HepG2 (cell line): ENCODE data around the gene KIF3C. TPM values are rescaled to one million over a fixed set of nuclear protein-coding genes. Genes with fewer than 3 reads are reported as not detected.

ENCODE experiments used
- BCL6 ChIP-seq: IDR thresholded peaks from 2 replicates; pipeline ENCODE4 v1.6.1; 2016; ENCODE audit warnings: missing genetic modification reagents, missing compliant biosample characterization
- HNF4A ChIP-seq: sonication (generic); formaldehyde crosslinking; IDR thresholded peaks from 2 replicates; pipeline ENCODE4 v1.4.0; 2020; ENCODE audit warnings: missing genetic modification reagents
- IKZF1 ChIP-seq: fragments of 450-650 bp; IDR thresholded peaks from 2 replicates; pipeline ENCODE4 v1.7.1; 2016
- JUN ChIP-seq: sonication (generic); formaldehyde crosslinking; IDR thresholded peaks from 2 replicates; pipeline ENCODE4 v1.4.0; 2020; ENCODE audit warnings: mild to moderate bottlenecking, missing genetic modification reagents
- LCORL ChIP-seq, 2 experiments: fragments of 450-650 bp in 1 of 2; sonication (generic) in 1 of 2; formaldehyde crosslinking in 1 of 2; IDR thresholded peaks; 2 replicates each; pipeline versions ENCODE4 v1.5.0 to v1.6.1; 2017 to 2020; ENCODE audit warnings: antibody characterized with exemption in 1 of 2, missing genetic modification reagents in 1 of 2
- RFX1 ChIP-seq: fragments of 450-650 bp; IDR thresholded peaks from 2 replicates; pipeline ENCODE4 v1.6.1; 2017
- SNRNP70 ChIP-seq: fragments of 200-400 bp; formaldehyde crosslinking; IDR thresholded peaks from 2 replicates; pipeline ENCODE4 v1.6.1; 2017; ENCODE audit warnings: mild to moderate bottlenecking, low read depth, low read length, moderate library complexity
- SSRP1 ChIP-seq: IDR thresholded peaks from 2 replicates; pipeline ENCODE4 v1.6.1; 2016; ENCODE audit warnings: control low read depth
- THRA ChIP-seq: sonication (generic); formaldehyde crosslinking; IDR thresholded peaks from 2 replicates; pipeline ENCODE4 v1.4.0; 2020; ENCODE audit warnings: missing genetic modification reagents, borderline replicate concordance
- TRIM24 ChIP-seq: sonication (generic); formaldehyde crosslinking; IDR thresholded peaks from 2 replicates; pipeline ENCODE4 v1.8.0; 2022; ENCODE audit warnings: mild to moderate bottlenecking, missing genetic modification reagents
- ZBTB21 ChIP-seq: sonication (generic); formaldehyde crosslinking; IDR thresholded peaks from 2 replicates; pipeline ENCODE4 v1.4.0; 2020; ENCODE audit warnings: missing genetic modification reagents
- ZNF205 ChIP-seq: IDR thresholded peaks from 2 replicates; pipeline ENCODE4 v1.6.1; 2018; ENCODE audit warnings: missing biosample characterization, missing genetic modification reagents
- ZNF337 ChIP-seq: sonication (generic); formaldehyde crosslinking; IDR thresholded peaks from 2 replicates; pipeline ENCODE4 v1.5.1; 2020; ENCODE audit warnings: missing genetic modification reagents, low read depth, mild to moderate bottlenecking, borderline replicate concordance
- ZNF414 ChIP-seq: sonication (generic); formaldehyde crosslinking; IDR thresholded peaks from 2 replicates; pipeline ENCODE4 v1.5.0; 2020; ENCODE audit warnings: missing genetic modification reagents
- ZNF432 ChIP-seq: sonication (generic); formaldehyde crosslinking; IDR thresholded peaks from 2 replicates; pipeline ENCODE4 v1.5.0; 2020; ENCODE audit warnings: missing genetic modification reagents, mild to moderate bottlenecking, borderline replicate concordance
- ZNF543 ChIP-seq: sonication (generic); formaldehyde crosslinking; IDR thresholded peaks from 2 replicates; pipeline ENCODE4 v1.4.0; 2020; ENCODE audit warnings: mild to moderate bottlenecking, missing genetic modification reagents
- ZSCAN5A ChIP-seq: sonication (generic); formaldehyde crosslinking; IDR thresholded peaks from 2 replicates; pipeline ENCODE4 v1.8.0; 2022; ENCODE audit warnings: mild to moderate bottlenecking, missing genetic modification reagents, borderline replicate concordance
- polyA plus RNA-seq, 8 experiments: library from polyadenylated mRNA; depleted of rRNA in 3 of 8; stranded (reverse) in 7 of 8; unstranded in 1 of 8; fragments of >200 nt; fragmentation: Illumina TruSeq in 4 of 8; extraction: Trizol in 4 of 8; gene quantifications; 2 replicates each; pipeline versions ENCODE4 v1.2.1 to v1.2.3, GENCODE V29; 2011 to 2016; ENCODE audit warnings: low read depth in 4 of 8, missing spikeins in 1 of 8, mixed read lengths in 1 of 8; ENCODE audit not compliant: insufficient read depth in 1 of 8
- total RNA-seq, 5 experiments: library from RNA; depleted of rRNA; stranded (reverse); fragments of >200 nt; fragmentation: Illumina TruSeq; extraction: Trizol; gene quantifications; 2 replicates each; pipeline ENCODE4 v1.2.3, GENCODE V29; 2016; ENCODE audit warnings: low read depth in 1 of 5
- TF ChIP-seq, protein P1 (sequence below): sonication (generic); formaldehyde crosslinking; IDR thresholded peaks from 2 replicates; pipeline ENCODE4 v1.4.0; 2020; ENCODE audit warnings: missing genetic modification reagents
- TF ChIP-seq, protein P2 (sequence below): sonication (generic); formaldehyde crosslinking; IDR thresholded peaks from 2 replicates; pipeline ENCODE4 v1.8.0; 2022; ENCODE audit warnings: low read depth, missing genetic modification reagents
- TF ChIP-seq, protein P3 (sequence below): sonication (generic); formaldehyde crosslinking; IDR thresholded peaks from 2 replicates; pipeline ENCODE4 v1.9.0; 2022; ENCODE audit warnings: missing genetic modification reagents, mild to moderate bottlenecking, borderline replicate concordance
- TF ChIP-seq, protein P4 (sequence below): sonication (generic); formaldehyde crosslinking; IDR thresholded peaks from 2 replicates; pipeline ENCODE4 v1.8.0; 2022; ENCODE audit warnings: mild to moderate bottlenecking, missing genetic modification reagents, moderate library complexity

Gene KIF3C
- total and polyA plus RNA-seq, 2 of the 13 experiments (the other 11 are each of a cell fraction or from before 2014, with no cell fraction given): 3.6 to 4.9 TPM

DNA sequence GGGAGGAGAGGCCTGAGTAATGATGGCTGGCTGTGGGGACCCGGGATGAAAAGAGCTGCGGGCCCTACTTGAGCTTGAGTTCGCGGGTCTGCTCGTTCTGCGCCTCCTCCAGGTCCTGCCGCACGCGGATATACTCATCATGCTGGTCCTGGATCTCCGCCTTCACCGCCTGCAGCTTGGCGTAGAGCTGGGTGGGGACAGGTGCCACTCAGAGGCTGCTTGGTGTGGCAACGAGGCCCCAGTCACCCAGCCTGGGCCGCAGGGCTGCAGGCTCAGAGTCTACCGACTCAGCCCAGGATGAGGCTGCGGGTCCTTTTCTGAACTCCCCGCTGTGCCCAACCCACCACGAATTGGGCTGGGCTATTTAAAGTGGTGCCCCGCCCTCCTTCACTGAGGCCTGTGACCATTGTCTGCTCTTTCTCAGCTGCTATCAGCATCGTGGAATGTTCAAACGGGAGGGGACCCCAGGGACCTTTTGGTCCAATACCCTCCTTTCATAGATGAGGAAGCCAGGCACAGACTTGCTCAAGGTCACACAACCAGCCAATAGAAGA is 28.0 kb downstream of the KIF3C start (continued):
- TF ChIP-seq, protein P1, sequence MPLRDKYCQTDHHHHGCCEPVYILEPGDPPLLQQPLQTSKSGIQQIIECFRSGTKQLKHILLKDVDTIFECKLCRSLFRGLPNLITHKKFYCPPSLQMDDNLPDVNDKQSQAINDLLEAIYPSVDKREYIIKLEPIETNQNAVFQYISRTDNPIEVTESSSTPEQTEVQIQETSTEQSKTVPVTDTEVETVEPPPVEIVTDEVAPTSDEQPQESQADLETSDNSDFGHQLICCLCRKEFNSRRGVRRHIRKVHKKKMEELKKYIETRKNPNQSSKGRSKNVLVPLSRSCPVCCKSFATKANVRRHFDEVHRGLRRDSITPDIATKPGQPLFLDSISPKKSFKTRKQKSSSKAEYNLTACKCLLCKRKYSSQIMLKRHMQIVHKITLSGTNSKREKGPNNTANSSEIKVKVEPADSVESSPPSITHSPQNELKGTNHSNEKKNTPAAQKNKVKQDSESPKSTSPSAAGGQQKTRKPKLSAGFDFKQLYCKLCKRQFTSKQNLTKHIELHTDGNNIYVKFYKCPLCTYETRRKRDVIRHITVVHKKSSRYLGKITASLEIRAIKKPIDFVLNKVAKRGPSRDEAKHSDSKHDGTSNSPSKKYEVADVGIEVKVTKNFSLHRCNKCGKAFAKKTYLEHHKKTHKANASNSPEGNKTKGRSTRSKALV (CRISPR knock-in tag): no peak
- peak; percentile 38; the same call in 1 of the 2 replicates for TF ChIP-seq HNF4A (CRISPR knock-in tag)
- TF ChIP-seq THRA: no peak
- TF ChIP-seq, protein P2, sequence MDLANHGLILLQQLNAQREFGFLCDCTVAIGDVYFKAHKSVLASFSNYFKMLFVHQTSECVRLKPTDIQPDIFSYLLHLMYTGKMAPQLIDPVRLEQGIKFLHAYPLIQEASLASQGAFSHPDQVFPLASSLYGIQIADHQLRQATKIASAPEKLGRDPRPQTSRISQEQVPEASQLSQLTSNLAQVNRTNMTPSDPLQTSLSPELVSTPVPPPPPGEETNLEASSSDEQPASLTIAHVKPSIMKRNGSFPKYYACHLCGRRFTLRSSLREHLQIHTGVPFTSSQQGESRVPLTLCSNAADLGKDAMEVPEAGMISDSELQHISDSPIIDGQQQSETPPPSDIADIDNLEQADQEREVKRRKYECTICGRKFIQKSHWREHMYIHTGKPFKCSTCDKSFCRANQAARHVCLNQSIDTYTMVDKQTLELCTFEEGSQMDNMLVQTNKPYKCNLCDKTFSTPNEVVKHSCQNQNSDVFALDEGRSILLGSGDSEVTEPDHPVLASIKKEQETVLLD (CRISPR knock-in tag): no peak
- TF ChIP-seq TRIM24 (CRISPR knock-in tag): no peak
- TF ChIP-seq ZSCAN5A (CRISPR knock-in tag): no peak
- no peak for TF ChIP-seq RFX1
- TF ChIP-seq IKZF1: no peak
- TF ChIP-seq LCORL (IDR thresholded peaks at IDR 0.05): no peak
- TF ChIP-seq LCORL (CRISPR knock-in tag; IDR thresholded peaks at IDR 0.05): peak; percentile 74
- no peak for TF ChIP-seq ZNF414
- TF ChIP-seq BCL6: peak; percentile 28; the same call in 1 of the 2 replicates
- no peak for TF ChIP-seq ZNF337 (CRISPR knock-in tag)
- TF ChIP-seq ZNF543: no peak
- TF ChIP-seq, protein P3, sequence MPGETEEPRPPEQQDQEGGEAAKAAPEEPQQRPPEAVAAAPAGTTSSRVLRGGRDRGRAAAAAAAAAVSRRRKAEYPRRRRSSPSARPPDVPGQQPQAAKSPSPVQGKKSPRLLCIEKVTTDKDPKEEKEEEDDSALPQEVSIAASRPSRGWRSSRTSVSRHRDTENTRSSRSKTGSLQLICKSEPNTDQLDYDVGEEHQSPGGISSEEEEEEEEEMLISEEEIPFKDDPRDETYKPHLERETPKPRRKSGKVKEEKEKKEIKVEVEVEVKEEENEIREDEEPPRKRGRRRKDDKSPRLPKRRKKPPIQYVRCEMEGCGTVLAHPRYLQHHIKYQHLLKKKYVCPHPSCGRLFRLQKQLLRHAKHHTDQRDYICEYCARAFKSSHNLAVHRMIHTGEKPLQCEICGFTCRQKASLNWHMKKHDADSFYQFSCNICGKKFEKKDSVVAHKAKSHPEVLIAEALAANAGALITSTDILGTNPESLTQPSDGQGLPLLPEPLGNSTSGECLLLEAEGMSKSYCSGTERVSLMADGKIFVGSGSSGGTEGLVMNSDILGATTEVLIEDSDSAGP: peak; percentile 45; the same call in 1 of the 2 replicates
- TF ChIP-seq ZNF432: no peak
- no peak for TF ChIP-seq SNRNP70
- TF ChIP-seq ZBTB21 (CRISPR knock-in tag): no peak
- no peak for TF ChIP-seq JUN (CRISPR knock-in tag)
- TF ChIP-seq SSRP1 (CRISPR knock-in tag): no peak
- no peak for TF ChIP-seq ZNF205
- TF ChIP-seq, protein P4, sequence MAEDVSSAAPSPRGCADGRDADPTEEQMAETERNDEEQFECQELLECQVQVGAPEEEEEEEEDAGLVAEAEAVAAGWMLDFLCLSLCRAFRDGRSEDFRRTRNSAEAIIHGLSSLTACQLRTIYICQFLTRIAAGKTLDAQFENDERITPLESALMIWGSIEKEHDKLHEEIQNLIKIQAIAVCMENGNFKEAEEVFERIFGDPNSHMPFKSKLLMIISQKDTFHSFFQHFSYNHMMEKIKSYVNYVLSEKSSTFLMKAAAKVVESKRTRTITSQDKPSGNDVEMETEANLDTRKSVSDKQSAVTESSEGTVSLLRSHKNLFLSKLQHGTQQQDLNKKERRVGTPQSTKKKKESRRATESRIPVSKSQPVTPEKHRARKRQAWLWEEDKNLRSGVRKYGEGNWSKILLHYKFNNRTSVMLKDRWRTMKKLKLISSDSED (CRISPR knock-in tag): no peak
